Germinal center (tissue), 1 donor: Measurements from ENCODE around the gene SLC6A8.
"Not testable (repeated sequence)": the region's sequence is repeated elsewhere in the genome, so short reads cannot be mapped to it uniquely, and the experiment has no call there.

Experiments used
- DNase-seq: peaks from one replicate; pipeline ENCODE4 v3.0.0; 2012; ENCODE audit warnings: mixed read lengths, low spot score

The SLC6A8 gene

GRCh38 chrX:153731845-153732215 lies 44.1 kb downstream of the SLC6A8 start:
- no peak for DNase-seq

GRCh38 chrX:153732401-153732800 lies 44.7 kb downstream of the SLC6A8 start:
- no peak for DNase-seq

- no peak for DNase-seq
Observed at GRCh38 chrX:153733651-153734240, 46.0 kb downstream of the SLC6A8 start.

- DNase-seq = no peak
Observed at GRCh38 chrX:153734871-153735270, 47.1 kb downstream of the SLC6A8 start.

GRCh38 chrX:153735274-153735673 lies 47.5 kb downstream of the SLC6A8 start:
- no peak for DNase-seq

GRCh38 chrX:153736071-153736820 lies 48.5 kb downstream of the SLC6A8 start:
- DNase-seq = no peak

GRCh38 chrX:153736871-153737441 lies 49.2 kb downstream of the SLC6A8 start:
- DNase-seq = no peak

- no peak for DNase-seq
Observed at GRCh38 chrX:153738056-153738605, 50.4 kb downstream of the SLC6A8 start.

GRCh38 chrX:153739754-153740486 lies 52.2 kb downstream of the SLC6A8 start:
- DNase-seq = no peak

- DNase-seq = no peak
Observed at GRCh38 chrX:153740631-153741222, 53.0 kb downstream of the SLC6A8 start.

- no peak for DNase-seq
Observed at GRCh38 chrX:153741446-153741845, 53.7 kb downstream of the SLC6A8 start.

- not testable (repeated sequence) for DNase-seq
Observed at GRCh38 chrX:153742111-153742510, 54.4 kb downstream of the SLC6A8 start.

GRCh38 chrX:153742796-153743467 lies 55.2 kb downstream of the SLC6A8 start:
- not testable (repeated sequence) for DNase-seq

- not testable (repeated sequence) for DNase-seq
Observed at GRCh38 chrX:153743468-153744209, 55.9 kb downstream of the SLC6A8 start.

- DNase-seq = no peak
Observed at GRCh38 chrX:153744210-153745066, 56.7 kb downstream of the SLC6A8 start.

- DNase-seq = not testable (repeated sequence)
Observed at GRCh38 chrX:153745067-153745433, 57.3 kb downstream of the SLC6A8 start.
